Islet of Langerhans (tissue), 1 donor: ENCODE measurements around the gene MAPK13.

ENCODE experiments used
- FAIRE-seq: peaks from one replicate; lab custom pipeline; 2011; peaks lifted over from hg19 to GRCh38; lab: Jason Lieb, UNC

The MAPK13 gene

GRCh38 chr6:36154286-36154685 is 24.0 kb downstream of the MAPK13 start:
- no peak for FAIRE-seq

DNA sequence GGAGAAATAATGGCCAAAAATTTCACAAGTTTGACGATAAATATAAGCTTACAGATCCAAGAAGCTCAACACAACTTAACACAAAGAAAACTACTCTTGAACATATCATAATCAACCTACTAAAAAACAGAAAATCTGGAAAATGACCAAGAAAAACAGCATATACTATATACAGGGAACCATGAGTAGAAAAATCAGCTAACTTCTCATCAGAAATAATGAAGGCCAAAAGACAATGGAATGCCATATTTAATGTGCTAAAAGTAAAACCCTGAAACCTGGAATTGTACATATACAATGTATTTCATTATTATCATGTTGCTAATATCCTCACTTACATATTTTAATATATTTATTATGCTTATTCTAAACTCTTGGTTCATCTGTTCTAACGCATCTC is 25.3 kb downstream of the MAPK13 start:
- no peak for FAIRE-seq

GRCh38 chr6:36160147-36160760 is 29.9 kb downstream of the MAPK13 start:
- no peak for FAIRE-seq

DNA sequence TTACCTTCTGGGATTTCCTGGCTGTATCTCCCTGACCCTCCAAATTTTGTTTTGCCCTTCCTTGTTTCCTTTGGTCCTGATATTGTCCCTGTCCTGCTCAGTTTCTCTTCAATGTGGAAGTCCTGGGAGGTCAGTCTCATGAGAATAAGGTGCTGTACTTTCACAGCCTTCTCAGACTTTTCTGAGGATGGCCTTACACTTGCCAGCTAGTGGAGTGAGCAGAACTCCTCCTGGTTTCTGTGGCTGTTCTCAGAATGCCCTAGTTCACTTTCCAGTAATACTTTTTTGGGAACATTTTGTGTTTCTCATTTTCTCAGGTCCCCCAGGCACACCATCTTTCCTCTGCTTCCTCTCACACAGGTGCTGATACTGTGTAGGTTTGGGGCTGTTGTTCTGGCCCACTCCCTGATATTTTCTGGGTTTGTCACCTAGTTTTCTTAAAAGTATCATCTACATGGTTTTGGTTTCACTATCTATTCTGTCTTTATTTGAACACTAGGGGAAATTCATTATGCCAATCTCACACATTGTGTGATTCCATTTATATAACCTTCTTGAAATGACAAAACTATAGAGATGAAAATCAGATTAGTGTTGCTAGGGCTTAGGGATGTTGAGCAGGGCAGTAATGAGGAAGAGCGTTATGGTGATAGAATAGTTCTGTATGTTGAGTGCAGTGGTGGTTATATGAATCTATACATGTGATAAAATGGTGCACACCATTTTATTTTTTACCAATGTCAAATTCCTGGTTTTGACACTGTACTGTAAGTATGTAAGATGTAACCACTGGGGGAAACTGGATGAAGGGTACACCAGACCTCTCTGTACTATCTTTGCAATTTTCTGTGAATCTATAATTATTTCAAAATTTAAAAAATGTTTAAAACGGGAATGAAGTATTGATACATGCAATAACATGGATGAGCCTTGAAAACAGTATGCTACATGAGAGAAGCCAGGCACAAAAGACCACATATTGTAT is 39.0 kb downstream of the MAPK13 start:
- no peak for FAIRE-seq

GRCh38 chr6:36170704-36171103 is 40.4 kb downstream of the MAPK13 start:
- FAIRE-seq: no peak

DNA sequence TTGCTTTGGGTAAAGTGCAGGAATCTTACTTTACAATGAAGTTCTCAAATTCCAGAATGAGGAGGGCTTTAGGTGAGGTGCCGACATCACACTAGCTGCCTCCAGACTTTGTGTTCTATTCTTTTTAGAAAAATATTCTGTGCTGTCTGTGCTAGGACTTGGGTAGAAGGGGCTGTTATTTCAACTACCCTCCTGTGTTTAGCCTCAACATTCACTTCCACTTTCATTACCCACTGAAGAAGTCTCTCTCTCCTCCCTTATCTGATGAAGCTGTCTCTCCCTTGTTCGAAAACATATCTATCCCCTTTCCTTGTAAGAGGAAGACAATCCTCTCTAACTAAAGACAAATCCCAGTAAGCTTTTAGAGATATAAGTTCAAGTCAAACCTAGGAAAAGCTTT is 41.3 kb downstream of the MAPK13 start:
- FAIRE-seq: no peak

DNA sequence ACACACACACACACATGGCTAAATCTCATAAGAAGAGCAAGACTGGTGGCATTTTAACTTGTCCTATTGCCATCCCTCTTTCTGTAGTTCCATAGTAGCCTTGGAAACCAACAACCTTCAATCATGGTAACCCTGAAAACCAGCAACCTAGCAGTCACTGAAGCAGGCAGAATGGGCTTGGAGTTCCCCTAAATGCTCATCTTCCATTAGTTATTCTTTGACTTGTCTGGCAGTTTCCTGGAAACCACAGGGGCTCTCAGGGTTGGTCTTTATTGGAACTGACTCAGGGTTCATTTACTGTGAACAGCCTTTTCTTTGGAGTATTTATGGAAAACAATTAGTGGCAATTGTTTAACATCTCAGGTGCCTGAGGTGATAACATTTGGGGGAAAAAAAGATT is 46.9 kb downstream of the MAPK13 start:
- FAIRE-seq: no peak

- FAIRE-seq: no peak
Observed at GRCh38 chr6:36178544-36178943, 48.2 kb downstream of the MAPK13 start.

DNA sequence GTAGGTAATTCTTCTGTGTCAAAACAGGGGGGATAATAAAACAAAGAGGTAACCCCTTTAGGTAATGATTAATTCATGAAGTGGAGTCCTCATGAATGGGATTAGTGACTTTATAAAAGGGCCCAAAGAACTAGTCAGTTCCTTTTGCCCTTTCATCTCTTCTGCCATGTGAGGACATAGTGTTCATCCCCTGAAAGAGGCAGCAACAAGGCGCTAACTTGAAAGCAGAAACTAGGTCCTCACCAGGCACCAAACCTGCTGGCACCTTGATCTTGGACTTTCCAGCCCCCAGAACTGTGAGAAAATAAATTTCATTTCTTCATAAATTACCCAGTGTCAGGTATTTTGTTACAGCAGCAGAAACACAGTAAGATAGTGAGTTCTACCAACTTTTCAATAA is 49.8 kb downstream of the MAPK13 start:
- FAIRE-seq: no peak

- FAIRE-seq: no peak
Observed at GRCh38 chr6:36184311-36184710, 54.0 kb downstream of the MAPK13 start.

DNA sequence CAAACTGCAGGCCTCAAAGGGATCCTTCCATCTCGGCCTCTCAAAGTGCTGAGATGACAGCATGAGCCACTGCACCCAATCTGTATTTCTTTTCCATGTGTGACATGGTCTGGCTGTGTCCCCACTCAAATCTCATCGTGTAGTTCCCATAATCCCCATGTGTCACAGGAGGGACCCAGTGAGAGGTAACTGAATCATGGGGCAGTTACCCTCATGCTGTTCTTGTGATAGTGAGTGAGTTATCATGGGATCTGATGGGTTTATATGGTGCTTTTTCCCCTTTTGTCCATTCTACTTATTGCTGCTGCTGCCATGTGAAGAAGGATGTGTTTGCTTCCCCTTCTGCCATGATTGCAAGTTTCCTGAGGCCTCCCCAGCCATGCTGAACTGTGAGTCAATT is 55.9 kb downstream of the MAPK13 start:
- FAIRE-seq: no peak

GRCh38 chr6:36187446-36187845 is 57.1 kb downstream of the MAPK13 start:
- FAIRE-seq: no peak
